Loucy (cell line): ENCODE measurements around the gene SGCA.

Source experiments
- H2AFZ ChIP-seq: fragments of 200-600 bp; sonication (generic); 2 replicates; pipeline ENCODE4 v1.6.0; 2016; ENCODE audit warnings: antibody characterized with exemption, mild to moderate bottlenecking, low read length, moderate library complexity
- H3F3A ChIP-seq: fragments of 200-600 bp; 2 replicates; pipeline ENCODE4 v1.6.0; 2016; ENCODE audit warnings: antibody characterized with exemption, low read depth, mild to moderate bottlenecking
- H3K27me3 ChIP-seq: fragments of 200-600 bp; sonication (generic); 2 replicates; pipeline ENCODE4 v1.6.1; 2014; ENCODE audit warnings: low read length, mild to moderate bottlenecking; ENCODE audit not compliant: insufficient read depth, poor library complexity, severe bottlenecking
- H3K36me3 ChIP-seq: fragments of 200-600 bp; sonication (generic); 2 replicates; pipeline ENCODE4 v1.6.1; 2016; ENCODE audit warnings: low read length; ENCODE audit not compliant: insufficient read depth
- H3K4me1 ChIP-seq: fragments of 200-600 bp; sonication (generic); 2 replicates; pipeline ENCODE4 v1.5.1; 2014; ENCODE audit warnings: low read length, mild to moderate bottlenecking; ENCODE audit not compliant: insufficient read depth, poor library complexity, severe bottlenecking
- H3K4me2 ChIP-seq: fragments of 200-600 bp; sonication (generic); 2 replicates; pipeline ENCODE4 v1.6.0; 2014; ENCODE audit warnings: antibody characterized with exemption, low read length, low read depth, mild to moderate bottlenecking; ENCODE audit not compliant: poor library complexity, severe bottlenecking
- H3K4me3 ChIP-seq: fragments of 200-600 bp; sonication (generic); 2 replicates; pipeline ENCODE4 v1.5.1; 2014; ENCODE audit warnings: low read length, mild to moderate bottlenecking, mixed read lengths; ENCODE audit not compliant: poor library complexity, severe bottlenecking
- H3K79me2 ChIP-seq: fragments of 200-600 bp; sonication (generic); 2 replicates; pipeline ENCODE4 v1.6.1; 2014; ENCODE audit warnings: low read length; ENCODE audit not compliant: insufficient read depth
- H3K9ac ChIP-seq: fragments of 200-600 bp; sonication (generic); 2 replicates; pipeline ENCODE4 v1.6.0; 2014; ENCODE audit warnings: mild to moderate bottlenecking, low read depth, low read length, moderate library complexity; ENCODE audit not compliant: poor library complexity, severe bottlenecking
- H3K9me2 ChIP-seq: fragments of 200-600 bp; sonication (generic); replicated peaks from 2 replicates; pipeline ENCODE4 v1.6.1; 2016; ENCODE audit warnings: low read depth, low read length, mixed read lengths
- H3K9me3 ChIP-seq: fragments of 200-600 bp; sonication (generic); 2 replicates; pipeline ENCODE4 v1.6.1; 2014; ENCODE audit warnings: mild to moderate bottlenecking, antibody characterized with exemption, low read length, low read depth; ENCODE audit not compliant: insufficient read depth
- H4K20me1 ChIP-seq: fragments of 200-600 bp; sonication (generic); 2 replicates; pipeline ENCODE4 v1.6.0; 2014; ENCODE audit warnings: antibody characterized with exemption, low read length, mild to moderate bottlenecking; ENCODE audit not compliant: insufficient read depth, poor library complexity, severe bottlenecking
- CTCF ChIP-seq: fragments of 200-600 bp; sonication (generic); conservative IDR thresholded peaks from 2 replicates; pipeline ENCODE4 v1.5.1; 2014; ENCODE audit warnings: mild to moderate bottlenecking, antibody characterized with exemption, low read length
- EZH2phosphoT487 ChIP-seq: fragments of 200-600 bp; IDR thresholded peaks from 2 replicates; pipeline ENCODE4 v1.6.1; 2018; ENCODE audit warnings: antibody characterized with exemption, mild to moderate bottlenecking, moderate library complexity, borderline replicate concordance

SGCA gene

DNA sequence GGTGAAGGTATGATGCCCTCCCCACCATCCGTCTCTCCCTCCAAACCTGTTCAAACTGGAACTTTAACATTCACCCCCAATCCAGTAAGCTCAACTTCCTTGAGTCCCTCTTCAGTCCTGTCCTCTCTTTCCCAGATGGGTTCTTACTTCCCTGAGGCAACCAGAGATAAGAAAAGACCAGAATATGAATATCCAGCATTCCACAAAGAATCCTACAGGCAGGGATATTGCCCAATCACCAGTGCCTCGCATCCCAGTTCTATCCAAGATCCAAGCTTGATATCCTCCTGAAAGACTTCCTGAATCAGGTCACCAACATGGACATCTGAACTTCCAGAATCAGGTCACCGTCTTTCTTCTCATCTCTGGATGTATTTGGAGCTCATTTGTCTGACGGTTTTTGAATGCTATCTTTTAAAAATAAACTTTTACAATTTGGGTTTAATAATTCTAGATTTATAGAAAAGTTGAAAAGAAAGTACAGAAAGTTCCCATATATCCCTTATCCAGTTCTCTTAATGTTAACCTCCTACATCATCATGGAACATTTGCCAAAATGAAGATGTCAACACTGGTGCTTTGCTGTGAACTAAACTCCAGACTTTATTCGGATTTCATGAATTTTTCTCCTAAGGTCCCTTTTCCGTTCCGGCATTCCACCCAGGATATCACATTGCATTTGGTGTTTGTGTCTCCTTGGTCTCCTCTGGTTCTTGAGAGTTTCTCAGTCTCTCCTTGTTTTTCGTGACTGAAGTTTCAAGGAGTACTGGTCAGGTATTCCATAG lies 49.4 kb downstream of the SGCA start:
- H3F3A ChIP-seq: no peaks in the 10 kb centered on the region
- no peak overlapping the region for H3K4me3 ChIP-seq
- no peaks in the 10 kb centered on the region for H3K79me2 ChIP-seq
- H4K20me1 ChIP-seq: no peaks in the 10 kb centered on the region
- H3K36me3 ChIP-seq: no peaks in the 10 kb centered on the region
- H3K9me3 ChIP-seq: no peaks in the 10 kb centered on the region
- H3K4me2 ChIP-seq: no peak overlapping the region
- no peak overlapping the region for H2AFZ ChIP-seq
- H3K27me3 ChIP-seq: no peaks in the 10 kb centered on the region
- H3K4me1 ChIP-seq: peaks cover 11% of the 10 kb centered on the region
- no peak for TF ChIP-seq EZH2phosphoT487
- no peak for TF ChIP-seq CTCF
- H3K9me2 ChIP-seq: no peaks in the 10 kb centered on the region
- H3K9ac ChIP-seq: no peak overlapping the region

DNA sequence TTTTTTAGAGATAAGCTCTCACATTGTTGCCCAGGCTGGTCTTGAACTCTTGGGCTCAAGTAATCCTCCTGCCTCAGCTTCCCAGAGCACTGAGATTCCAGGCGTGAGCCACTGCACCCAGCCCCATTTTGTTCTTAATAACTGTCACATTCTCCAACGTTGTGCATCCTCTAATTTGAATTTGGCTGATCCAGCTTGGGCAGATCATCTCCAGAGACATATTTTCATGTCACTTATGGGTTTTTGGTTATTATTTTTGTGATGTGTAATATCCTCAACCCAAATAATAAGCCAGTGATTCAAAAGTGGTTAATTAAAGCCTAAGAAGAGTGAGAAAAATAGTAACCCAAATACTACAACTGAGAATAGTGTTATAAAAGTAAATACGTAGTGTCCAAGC lies 51.8 kb downstream of the SGCA start:
- Histone ChIP-seq H2AFZ (no peak overlapping the region), H3K27me3 (no peaks in the 10 kb centered on the region), H3F3A (no peaks in the 10 kb centered on the region), H3K4me1 (peaks cover 11% of the 10 kb centered on the region), H3K9me3 (no peaks in the 10 kb centered on the region), H3K4me2 (no peak overlapping the region), H3K9ac (no peak overlapping the region), H3K79me2 (no peaks in the 10 kb centered on the region), H3K9me2 (no peaks in the 10 kb centered on the region), H3K36me3 (no peaks in the 10 kb centered on the region), H4K20me1 (no peaks in the 10 kb centered on the region), H3K4me3 (no peak overlapping the region)
- TF ChIP-seq EZH2phosphoT487: no peak
- TF ChIP-seq CTCF: no peak

DNA sequence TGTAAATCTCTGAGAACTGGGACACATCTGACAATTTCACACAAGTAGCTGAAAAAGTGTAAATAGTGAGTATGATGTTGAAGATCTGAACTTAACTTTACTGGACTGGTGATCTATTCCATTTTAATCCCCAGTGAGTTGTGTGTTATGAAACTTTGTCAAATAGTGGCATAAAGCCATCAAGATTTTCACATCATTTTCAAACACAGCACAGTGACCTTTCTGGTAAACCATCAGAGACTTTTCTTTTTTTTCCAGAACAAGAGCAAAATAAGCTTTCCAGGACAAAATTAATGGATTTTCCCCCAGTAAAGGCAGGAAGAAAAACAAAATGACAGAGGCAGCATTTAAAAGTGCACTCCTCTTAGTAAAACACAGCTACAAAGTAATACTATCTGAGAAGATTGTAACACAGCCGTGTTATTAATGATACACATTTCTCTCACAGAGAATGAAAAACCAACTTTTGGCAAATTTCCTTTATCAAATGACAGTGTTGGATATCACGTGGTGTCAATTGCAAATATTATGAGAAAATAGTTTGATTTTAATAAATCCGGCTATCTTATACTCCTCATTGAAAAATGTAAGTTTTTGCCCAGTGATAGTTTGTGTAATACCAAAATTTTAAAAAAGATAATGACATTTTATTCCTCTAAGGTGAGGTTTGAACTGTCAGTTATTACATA lies 52.4 kb downstream of the SGCA start:
- TF ChIP-seq EZH2phosphoT487 (no peak), CTCF (no peak)
- Histone ChIP-seq H3K4me2 (peak overlapping the region; percentile 13), H2AFZ (peak overlapping the region; percentile 25; the same call in 1 of the 2 replicates), H3K4me1 (peaks cover 11% of the 10 kb centered on the region), H3K9me3 (no peaks in the 10 kb centered on the region), H3F3A (no peaks in the 10 kb centered on the region), H3K9me2 (no peaks in the 10 kb centered on the region), H3K9ac (peak overlapping the region; percentile 23), H3K4me3 (no peak overlapping the region), H3K36me3 (no peaks in the 10 kb centered on the region), H3K27me3 (no peaks in the 10 kb centered on the region), H4K20me1 (no peaks in the 10 kb centered on the region), H3K79me2 (no peaks in the 10 kb centered on the region)
